ENCODE data around the gene ZNF497.
A peak's percentile ranks its signal among the peaks of the same experiment; 100 is the strongest.
"Not testable (repeated sequence)": the region's sequence is repeated elsewhere in the genome, so short reads cannot be mapped to it uniquely, and the experiment has no call there.

ZNF497 gene

GRCh38 chr19:58366585-58367430 is 4.3 kb upstream of the ZNF497 start:
- DNase-seq = no peak

GRCh38 chr19:58364146-58364545 is 1.6 kb upstream of the ZNF497 start:
- DNase-seq = no peak

GRCh38 chr19:58361900-58362271 is 665 bp downstream of the ZNF497 start:
- DNase-seq = no peak

GRCh38 chr19:58357481-58358145 is 4.9 kb downstream of the ZNF497 start:
- no peak for DNase-seq

- DNase-seq = peak; percentile 7
These were observed 5.6 kb downstream of the ZNF497 start for GRCh38 chr19:58356766-58357480.

- DNase-seq = peak; percentile 52
These were observed 6.4 kb downstream of the ZNF497 start for GRCh38 chr19:58355908-58356765.

GRCh38 chr19:58355215-58355796 is 7.2 kb downstream of the ZNF497 start:
- DNase-seq = no peak

GRCh38 chr19:58354478-58355030 is 8.0 kb downstream of the ZNF497 start:
- DNase-seq = no peak

GRCh38 chr19:58353717-58354477 is 8.7 kb downstream of the ZNF497 start:
- no peak for DNase-seq

GRCh38 chr19:58352760-58353671 is 9.5 kb downstream of the ZNF497 start, which contains the start of gene A1BG:
A1BG (minus strand) TSS chr19:58353492; CDS start chr19:58353437, 55 bp downstream.
- no peak for DNase-seq

- no peak for DNase-seq
These were observed 10.4 kb downstream of the ZNF497 start for GRCh38 chr19:58351990-58352755.

GRCh38 chr19:58351558-58351878 is 11.0 kb downstream of the ZNF497 start:
- DNase-seq = no peak

GRCh38 chr19:58350871-58351557 is 11.5 kb downstream of the ZNF497 start:
- no peak for DNase-seq

- DNase-seq = no peak
These were observed 12.3 kb downstream of the ZNF497 start for GRCh38 chr19:58350001-58350861.

- no peak for DNase-seq
These were observed 13.0 kb downstream of the ZNF497 start for GRCh38 chr19:58349590-58349989.

GRCh38 chr19:58348080-58348479 is 14.5 kb downstream of the ZNF497 start:
- not testable (repeated sequence) for DNase-seq
